ENCODE data around the gene TAS2R38.

GRCh38 chr7:141993354-141993753 is 19.8 kb upstream of the TAS2R38 start:
- TF ChIP-seq CTCF (conservative IDR thresholded peaks at IDR 0.05) = no peak
- TF ChIP-seq ZFX (IDR thresholded peaks at IDR 0.05) = no peak
